Measurements from ENCODE around the gene CLEC2L. TPM values are rescaled to one million over a fixed set of nuclear protein-coding genes. Genes with fewer than 3 reads are reported as not detected.

CLEC2L gene
- total and polyA plus RNA-seq, 4 donors: 5.7 to 67.7 (median 31.5) TPM

DNA sequence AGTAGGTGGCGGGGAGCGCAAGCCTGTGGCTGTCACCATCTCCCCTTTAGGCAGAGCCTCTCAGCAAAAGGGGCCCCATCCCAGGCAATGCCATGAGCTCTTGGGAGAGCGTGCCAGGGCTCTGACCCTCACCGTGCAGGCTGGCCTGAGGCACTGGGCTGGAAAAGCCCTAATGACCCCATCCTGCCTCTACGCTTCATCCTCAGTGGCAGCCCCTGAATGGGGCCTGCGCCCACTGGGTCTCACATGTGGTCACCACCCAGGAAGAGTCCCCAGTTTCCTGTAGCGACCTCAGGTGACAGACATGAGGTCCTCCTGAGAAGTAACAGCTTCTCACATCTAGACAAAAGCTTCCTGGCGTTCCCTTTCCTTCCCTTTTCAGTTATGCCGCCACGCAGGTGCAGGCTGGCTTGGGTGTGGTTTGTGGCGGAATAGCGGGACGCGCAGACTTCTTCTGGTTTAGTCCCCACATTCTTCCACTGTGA, 59.2 kb downstream of the CLEC2L start:
- Histone ChIP-seq H3K27me3 (ENCODE audit: control insufficient read depth, insufficient read depth, low read length) (no peaks in the 10 kb centered on the region), H3K4me1 (ENCODE audit: control insufficient read depth, insufficient read depth, low read length) (no peaks in the 10 kb centered on the region), H3K27ac (ENCODE audit: low read depth, low read length) (no peak overlapping the region), H3K36me3 (ENCODE audit: control insufficient read depth, insufficient read depth, low read length) (peaks cover 79% of the 10 kb centered on the region), H3K9me3 (ENCODE audit: control insufficient read depth, insufficient read depth, low read length) (no peaks in the 10 kb centered on the region), H3K4me3 (ENCODE audit: low read depth, low read length) (no peak overlapping the region)
- no peak for DNase-seq (ENCODE audit: low read depth in 4 of 6, low spot score in 6 of 6)
- WGBS (ENCODE audit: insufficient coverage): 87% methylated on average over 7 of the region's 14 CpGs

DNA sequence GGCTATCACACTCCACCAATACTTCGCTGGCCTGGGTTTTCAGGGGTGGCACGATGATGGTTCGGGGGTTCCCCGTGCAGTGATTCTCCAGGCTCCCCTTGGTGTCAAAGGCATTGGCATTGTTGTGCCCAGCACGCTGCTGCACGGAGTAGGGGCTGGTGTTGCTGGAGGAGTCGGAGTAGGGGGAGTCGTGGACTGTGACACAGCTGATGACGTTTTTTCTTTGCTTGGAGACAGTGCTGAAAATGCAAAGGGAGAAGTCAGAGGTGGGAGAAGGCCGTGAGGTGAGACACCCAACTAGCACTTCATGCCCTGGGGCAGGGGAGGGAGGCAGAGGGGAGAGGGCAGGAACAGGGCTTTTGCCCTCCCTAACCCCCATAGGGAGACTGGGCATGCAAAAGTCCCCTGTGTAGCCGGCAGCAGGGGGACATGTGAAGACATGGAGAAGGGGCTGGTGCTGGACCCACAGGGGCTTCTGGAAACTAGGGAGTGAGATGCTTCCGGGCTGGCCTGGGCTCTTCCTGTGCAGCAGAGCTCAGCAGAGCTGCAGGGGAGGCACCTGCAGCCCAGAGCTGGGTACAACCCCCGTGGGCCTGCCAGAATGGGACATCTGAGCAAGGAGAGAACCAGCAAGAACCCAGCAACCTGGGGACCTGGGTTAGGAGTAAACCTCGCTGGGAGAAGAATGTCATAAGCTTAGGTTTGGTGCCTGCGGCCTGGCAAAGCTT, 60.5 kb downstream of the CLEC2L start:
- peaks cover 6% of the 10 kb centered on the region for H3K4me1 ChIP-seq (ENCODE audit: control insufficient read depth, insufficient read depth, low read length)
- H3K27me3 ChIP-seq (ENCODE audit: control insufficient read depth, insufficient read depth, low read length): no peaks in the 10 kb centered on the region
- peaks cover 86% of the 10 kb centered on the region for H3K36me3 ChIP-seq (ENCODE audit: control insufficient read depth, insufficient read depth, low read length)
- no peak overlapping the region for H3K27ac ChIP-seq (ENCODE audit: low read depth, low read length)
- no peaks in the 10 kb centered on the region for H3K9me3 ChIP-seq (ENCODE audit: control insufficient read depth, insufficient read depth, low read length)
- 92% methylated on average over 15 of the region's 15 CpGs for WGBS (ENCODE audit: insufficient coverage)
- no peak overlapping the region for H3K4me3 ChIP-seq (ENCODE audit: low read depth, low read length)
- no peak for DNase-seq (ENCODE audit: low read depth in 4 of 6, low spot score in 6 of 6)

DNA sequence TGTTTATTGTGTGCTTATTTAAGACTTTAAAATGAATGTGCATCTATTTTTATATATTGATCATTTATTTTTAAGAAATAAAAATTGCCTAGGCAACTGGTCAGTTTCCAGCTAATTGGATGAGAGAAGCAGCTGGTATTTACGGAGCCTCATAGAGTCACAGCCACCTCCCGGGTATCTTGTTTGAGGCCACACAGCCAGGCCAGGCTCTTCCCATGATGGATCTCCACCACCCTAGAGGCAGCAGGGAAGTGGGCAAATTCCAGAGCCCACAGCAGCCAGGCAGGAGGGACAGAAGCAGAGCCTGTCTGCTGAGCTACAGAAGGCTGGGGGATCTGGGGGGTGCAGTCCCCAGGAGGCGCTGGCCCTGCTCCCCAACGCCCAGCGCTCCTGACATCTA, 61.6 kb downstream of the CLEC2L start:
- no peak for DNase-seq (ENCODE audit: low read depth in 4 of 6, low spot score in 6 of 6)
- H3K4me3 ChIP-seq (ENCODE audit: low read depth, low read length): no peak overlapping the region
- H3K36me3 ChIP-seq (ENCODE audit: control insufficient read depth, insufficient read depth, low read length): peaks cover 80% of the 10 kb centered on the region
- H3K27me3 ChIP-seq (ENCODE audit: control insufficient read depth, insufficient read depth, low read length): no peaks in the 10 kb centered on the region
- no peaks in the 10 kb centered on the region for H3K9me3 ChIP-seq (ENCODE audit: control insufficient read depth, insufficient read depth, low read length)
- H3K4me1 ChIP-seq (ENCODE audit: control insufficient read depth, insufficient read depth, low read length): peaks cover 6% of the 10 kb centered on the region
- H3K27ac ChIP-seq (ENCODE audit: low read depth, low read length): no peak overlapping the region
- 70% methylated on average over 5 of the region's 5 CpGs for WGBS (ENCODE audit: insufficient coverage)

DNA sequence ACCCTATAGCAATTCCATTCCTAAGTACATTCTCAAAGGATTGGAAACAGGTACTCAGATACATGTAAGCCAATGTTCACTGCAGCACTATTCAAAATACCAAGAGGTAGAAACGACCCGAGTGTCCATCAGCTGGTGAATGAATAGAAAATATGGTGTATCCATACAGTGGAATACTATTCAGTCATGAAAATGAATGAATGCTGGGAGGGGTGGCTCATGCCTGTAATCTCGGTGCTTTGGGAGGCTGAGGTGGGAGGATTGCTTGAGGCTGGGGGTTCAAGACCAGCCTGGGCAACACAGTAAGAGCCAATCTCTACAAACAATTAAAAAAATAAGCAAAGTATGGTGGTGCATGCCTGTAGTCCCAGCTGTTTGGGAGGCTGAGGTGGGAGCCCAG, 62.8 kb downstream of the CLEC2L start:
- Histone ChIP-seq H3K27ac (ENCODE audit: low read depth, low read length) (no peak overlapping the region), H3K4me1 (ENCODE audit: control insufficient read depth, insufficient read depth, low read length) (peaks cover 6% of the 10 kb centered on the region), H3K9me3 (ENCODE audit: control insufficient read depth, insufficient read depth, low read length) (no peaks in the 10 kb centered on the region), H3K36me3 (ENCODE audit: control insufficient read depth, insufficient read depth, low read length) (peaks cover 67% of the 10 kb centered on the region), H3K27me3 (ENCODE audit: control insufficient read depth, insufficient read depth, low read length) (no peaks in the 10 kb centered on the region), H3K4me3 (ENCODE audit: low read depth, low read length) (no peak overlapping the region)
- WGBS (ENCODE audit: insufficient coverage): no CpG with 5 or more reads among the region's 3 CpGs
- DNase-seq (ENCODE audit: low read depth in 4 of 6, low spot score in 6 of 6): no peak

- no peaks in the 10 kb centered on the region for H3K9me3 ChIP-seq (ENCODE audit: control insufficient read depth, insufficient read depth, low read length)
- H3K27ac ChIP-seq (ENCODE audit: low read depth, low read length): no peak overlapping the region
- H3K4me3 ChIP-seq (ENCODE audit: low read depth, low read length): no peak overlapping the region
- 100% methylated on average over 1 of the region's 7 CpGs for WGBS (ENCODE audit: insufficient coverage)
- H3K27me3 ChIP-seq (ENCODE audit: control insufficient read depth, insufficient read depth, low read length): no peaks in the 10 kb centered on the region
- peaks cover 6% of the 10 kb centered on the region for H3K4me1 ChIP-seq (ENCODE audit: control insufficient read depth, insufficient read depth, low read length)
- peaks cover 55% of the 10 kb centered on the region for H3K36me3 ChIP-seq (ENCODE audit: control insufficient read depth, insufficient read depth, low read length)
- no peak for DNase-seq (ENCODE audit: low read depth in 4 of 6, low spot score in 6 of 6)
Observed at GRCh38 chr7:139587535-139587934, 64.0 kb downstream of the CLEC2L start.

GRCh38 chr7:139588632-139589031, 65.1 kb downstream of the CLEC2L start:
- no peaks in the 10 kb centered on the region for H3K27me3 ChIP-seq (ENCODE audit: control insufficient read depth, insufficient read depth, low read length)
- no peaks in the 10 kb centered on the region for H3K9me3 ChIP-seq (ENCODE audit: control insufficient read depth, insufficient read depth, low read length)
- H3K4me3 ChIP-seq (ENCODE audit: low read depth, low read length): no peak overlapping the region
- no peak for DNase-seq (ENCODE audit: low read depth in 4 of 6, low spot score in 6 of 6)
- no peak overlapping the region for H3K27ac ChIP-seq (ENCODE audit: low read depth, low read length)
- peaks cover 53% of the 10 kb centered on the region for H3K36me3 ChIP-seq (ENCODE audit: control insufficient read depth, insufficient read depth, low read length)
- H3K4me1 ChIP-seq (ENCODE audit: control insufficient read depth, insufficient read depth, low read length): peaks cover 6% of the 10 kb centered on the region
- 76% methylated on average over 5 of the region's 7 CpGs for WGBS (ENCODE audit: insufficient coverage)

DNA sequence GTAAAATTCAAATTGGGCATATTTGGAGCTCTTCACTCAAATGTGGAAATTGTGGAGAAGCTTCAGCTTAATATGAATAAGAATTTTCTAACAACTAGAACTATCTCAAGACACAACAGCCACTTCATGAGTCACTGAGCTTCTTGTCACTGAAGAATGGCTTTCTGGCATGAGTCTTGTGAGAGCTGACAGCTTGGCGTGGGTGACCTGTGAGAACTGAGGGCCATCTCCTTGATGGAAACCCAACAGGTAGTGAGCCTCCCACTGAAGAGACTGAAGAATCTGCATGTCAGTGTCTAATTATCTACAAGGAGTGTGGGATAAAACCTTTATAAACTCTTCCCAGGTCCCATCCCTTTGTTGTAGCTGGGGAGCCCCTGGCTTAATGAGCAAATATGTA, 66.0 kb downstream of the CLEC2L start:
- no peak overlapping the region for H3K4me3 ChIP-seq (ENCODE audit: low read depth, low read length)
- peaks cover 6% of the 10 kb centered on the region for H3K4me1 ChIP-seq (ENCODE audit: control insufficient read depth, insufficient read depth, low read length)
- no peaks in the 10 kb centered on the region for H3K27me3 ChIP-seq (ENCODE audit: control insufficient read depth, insufficient read depth, low read length)
- WGBS (ENCODE audit: insufficient coverage): no CpG with 5 or more reads among the region's 1 CpG
- DNase-seq (ENCODE audit: low read depth in 4 of 6, low spot score in 6 of 6): no peak
- H3K9me3 ChIP-seq (ENCODE audit: control insufficient read depth, insufficient read depth, low read length): no peaks in the 10 kb centered on the region
- H3K27ac ChIP-seq (ENCODE audit: low read depth, low read length): no peak overlapping the region
- H3K36me3 ChIP-seq (ENCODE audit: control insufficient read depth, insufficient read depth, low read length): peaks cover 50% of the 10 kb centered on the region

DNA sequence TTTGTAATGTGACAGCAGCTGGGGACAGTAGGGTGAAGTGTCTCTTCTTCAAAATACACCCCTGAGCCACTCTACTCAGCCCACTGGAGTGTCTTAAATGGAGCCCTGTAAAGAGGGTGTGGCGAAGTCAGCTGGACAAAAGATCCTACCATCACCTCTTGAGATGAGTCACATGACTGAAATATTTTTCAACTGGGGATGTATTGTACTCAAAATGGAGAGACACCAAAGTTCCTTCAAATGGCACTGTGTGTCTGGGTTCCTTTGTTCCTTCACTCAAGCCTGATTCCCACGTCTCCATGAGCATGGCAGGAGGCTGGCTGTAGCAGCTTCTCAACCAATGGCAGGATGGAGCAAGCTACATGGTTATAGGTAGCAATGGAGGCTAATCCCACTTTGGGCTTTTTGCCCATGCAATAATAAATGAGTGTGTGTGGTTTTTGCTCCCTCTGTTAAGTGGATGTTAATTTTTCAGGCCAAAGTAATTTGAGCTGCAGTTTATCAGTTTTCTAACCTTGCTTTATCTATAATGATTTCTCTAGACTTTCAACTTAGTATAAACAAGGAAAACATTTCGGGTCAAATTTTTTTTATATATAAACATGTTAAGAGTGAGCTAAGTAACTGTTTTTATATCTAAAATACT, 68.2 kb downstream of the CLEC2L start:
- no peak for DNase-seq (ENCODE audit: low read depth in 4 of 6, low spot score in 6 of 6)
- no peaks in the 10 kb centered on the region for H3K27me3 ChIP-seq (ENCODE audit: control insufficient read depth, insufficient read depth, low read length)
- H3K27ac ChIP-seq (ENCODE audit: low read depth, low read length): no peak overlapping the region
- peaks cover 13% of the 10 kb centered on the region for H3K4me1 ChIP-seq (ENCODE audit: control insufficient read depth, insufficient read depth, low read length)
- H3K4me3 ChIP-seq (ENCODE audit: low read depth, low read length): no peak overlapping the region
- WGBS (ENCODE audit: insufficient coverage): no CpG with 5 or more reads among the region's 3 CpGs
- peaks cover 55% of the 10 kb centered on the region for H3K36me3 ChIP-seq (ENCODE audit: control insufficient read depth, insufficient read depth, low read length)
- no peaks in the 10 kb centered on the region for H3K9me3 ChIP-seq (ENCODE audit: control insufficient read depth, insufficient read depth, low read length)

DNA sequence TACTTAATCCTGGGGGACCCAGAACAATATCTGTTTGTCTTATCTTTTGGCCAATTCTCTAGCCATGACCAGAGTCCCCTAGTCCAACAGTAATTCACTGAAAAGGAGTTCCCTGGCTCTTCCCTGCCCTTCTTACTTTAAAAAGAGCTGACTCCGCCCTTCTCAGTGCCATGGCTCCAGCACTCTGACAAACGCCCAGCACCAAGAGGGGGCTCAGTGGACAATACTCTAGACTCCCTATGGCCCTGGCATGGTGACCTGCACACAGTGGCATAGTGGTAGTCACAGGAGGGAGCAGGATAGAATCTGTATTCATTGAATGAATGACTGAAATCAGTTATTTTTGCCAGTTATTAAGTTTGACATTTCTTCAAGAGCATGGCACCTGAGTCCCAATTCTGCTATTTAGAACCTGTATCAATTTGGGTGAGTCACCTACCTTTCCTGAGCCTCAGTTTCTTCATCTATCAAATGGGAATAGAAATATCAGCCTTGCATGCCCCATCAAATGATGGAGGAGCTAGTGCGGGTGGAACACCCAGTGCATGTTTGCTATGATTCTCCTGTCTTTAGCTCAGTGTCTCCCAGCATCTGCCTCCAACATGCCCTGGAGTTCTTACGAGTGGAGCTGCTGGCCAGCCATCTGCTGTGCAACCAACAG, 69.4 kb downstream of the CLEC2L start:
- 100% methylated on average over 2 of the region's 4 CpGs for WGBS (ENCODE audit: insufficient coverage)
- no peaks in the 10 kb centered on the region for H3K9me3 ChIP-seq (ENCODE audit: control insufficient read depth, insufficient read depth, low read length)
- no peak for DNase-seq (ENCODE audit: low read depth in 4 of 6, low spot score in 6 of 6)
- H3K4me1 ChIP-seq (ENCODE audit: control insufficient read depth, insufficient read depth, low read length): peaks cover 13% of the 10 kb centered on the region
- no peak overlapping the region for H3K27ac ChIP-seq (ENCODE audit: low read depth, low read length)
- no peaks in the 10 kb centered on the region for H3K27me3 ChIP-seq (ENCODE audit: control insufficient read depth, insufficient read depth, low read length)
- H3K4me3 ChIP-seq (ENCODE audit: low read depth, low read length): no peak overlapping the region
- H3K36me3 ChIP-seq (ENCODE audit: control insufficient read depth, insufficient read depth, low read length): peaks cover 49% of the 10 kb centered on the region
